WTC11 (cell line): ENCODE data around the gene PATE3.

Source experiments
- FOXJ3 ChIP-seq: sonication (generic); formaldehyde crosslinking; IDR thresholded peaks from 2 replicates; pipeline ENCODE4 v1.9.0; 2021; ENCODE audit warnings: missing genetic modification reagents, mild to moderate bottlenecking, borderline replicate concordance
- TP53 ChIP-seq: sonication (generic); formaldehyde crosslinking; IDR thresholded peaks from 2 replicates; pipeline ENCODE4 v1.8.1; 2023; ENCODE audit warnings: mild to moderate bottlenecking, missing genetic modification reagents

GRCh38 chr11:125740617-125741016 lies 47.3 kb upstream of the PATE3 start:
- TF ChIP-seq TP53 (CRISPR knock-in tag) (no peak), FOXJ3 (CRISPR knock-in tag) (no peak)
